Measurements from ENCODE around the gene SDHB.

DNA sequence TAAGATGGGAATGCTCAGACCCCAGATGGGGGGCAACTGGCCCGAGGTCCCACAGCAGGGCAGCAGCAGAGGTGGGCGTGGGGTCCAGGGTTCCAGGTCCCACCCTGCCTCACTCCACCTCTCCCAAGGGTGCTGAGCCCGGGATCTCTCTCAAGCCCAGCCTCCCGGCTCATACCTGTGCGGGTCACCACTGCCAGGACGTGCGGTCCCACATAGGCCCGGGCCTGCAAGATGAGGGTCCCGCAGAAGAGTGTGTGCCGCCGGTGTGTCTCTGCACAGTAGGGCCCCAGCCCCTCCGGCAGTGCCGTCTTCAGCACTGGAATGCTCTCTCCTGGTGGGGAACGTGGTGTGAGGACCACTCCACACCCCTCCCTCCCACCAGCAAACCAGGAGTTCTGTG is 57.0 kb downstream of the SDHB start:
- TF ChIP-seq DPF2 (CRISPR knock-in tag; IDR thresholded peaks at IDR 0.05; ENCODE audit: borderline replicate concordance, low read depth) (no peak), ZHX1 (CRISPR knock-in tag; IDR thresholded peaks at IDR 0.05; ENCODE audit: low read depth) (no peak), ARID2 (CRISPR knock-in tag; IDR thresholded peaks at IDR 0.05; ENCODE audit: borderline replicate concordance) (no peak), CTCF (CRISPR knock-in tag; IDR thresholded peaks at IDR 0.05) (no peak), MAX (IDR thresholded peaks at IDR 0.05) (no peak)
- TF ChIP-seq, protein P1, sequence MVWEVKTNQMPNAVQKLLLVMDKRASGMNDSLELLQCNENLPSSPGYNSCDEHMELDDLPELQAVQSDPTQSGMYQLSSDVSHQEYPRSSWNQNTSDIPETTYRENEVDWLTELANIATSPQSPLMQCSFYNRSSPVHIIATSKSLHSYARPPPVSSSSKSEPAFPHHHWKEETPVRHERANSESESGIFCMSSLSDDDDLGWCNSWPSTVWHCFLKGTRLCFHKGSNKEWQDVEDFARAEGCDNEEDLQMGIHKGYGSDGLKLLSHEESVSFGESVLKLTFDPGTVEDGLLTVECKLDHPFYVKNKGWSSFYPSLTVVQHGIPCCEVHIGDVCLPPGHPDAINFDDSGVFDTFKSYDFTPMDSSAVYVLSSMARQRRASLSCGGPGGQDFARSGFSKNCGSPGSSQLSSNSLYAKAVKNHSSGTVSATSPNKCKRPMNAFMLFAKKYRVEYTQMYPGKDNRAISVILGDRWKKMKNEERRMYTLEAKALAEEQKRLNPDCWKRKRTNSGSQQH (CRISPR knock-in tag; IDR thresholded peaks at IDR 0.05; ENCODE audit: low read depth), result no peak

Data from HepG2 (cell line).